ENCODE data around the gene SUPT7L.

The SUPT7L gene

DNA sequence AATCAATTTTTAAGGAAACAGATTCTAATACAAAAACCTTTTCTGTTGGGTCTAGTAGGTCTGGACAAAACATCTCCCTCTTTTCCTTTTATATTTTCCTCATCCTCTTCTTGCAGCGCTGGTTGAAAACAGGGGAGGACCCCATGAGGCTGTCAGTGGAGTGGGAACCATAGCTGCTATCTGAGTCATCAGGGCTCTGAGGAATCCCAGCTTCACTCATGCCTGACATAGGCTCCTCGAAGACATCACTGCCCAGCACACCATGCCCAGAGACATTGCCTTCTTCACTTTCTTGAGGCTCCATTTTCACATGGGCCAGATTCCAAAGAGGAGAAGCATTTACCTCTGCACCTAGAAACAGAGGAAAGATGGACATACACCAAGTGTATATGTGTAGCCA is 10.0 kb downstream of the SUPT7L start:
- DNase-seq (ENCODE audit: low read depth): peak; percentile 17
- TF ChIP-seq CTCF (conservative IDR thresholded peaks at IDR 0.05; ENCODE audit: control insufficient read depth, insufficient read depth, low read depth, low read length): no peak
- H3K4me3 ChIP-seq (ENCODE audit: control insufficient read depth, low read depth, low read length): no peak overlapping the region

DNA sequence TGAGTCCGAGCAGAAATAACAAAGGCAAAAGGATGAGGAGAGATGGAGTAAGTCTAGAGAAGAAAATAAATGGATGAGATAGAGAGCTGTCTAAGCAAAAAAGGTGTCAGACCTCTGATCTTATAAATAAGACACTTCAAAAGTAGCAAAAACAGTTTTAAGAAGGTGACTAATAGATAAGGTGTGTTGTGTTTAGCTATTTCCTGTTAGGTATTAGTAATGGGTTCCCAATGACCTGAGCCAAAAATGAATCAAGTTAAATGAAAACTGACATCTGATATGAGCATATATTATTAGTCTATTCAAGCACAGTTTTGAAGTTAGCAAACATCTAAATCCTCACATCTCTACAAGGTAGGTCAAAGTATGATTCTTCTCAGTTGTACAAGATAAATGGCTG is 10.6 kb downstream of the SUPT7L start:
- no peak overlapping the region for H3K4me3 ChIP-seq (ENCODE audit: control insufficient read depth, low read depth, low read length)
- TF ChIP-seq CTCF (conservative IDR thresholded peaks at IDR 0.05; ENCODE audit: control insufficient read depth, insufficient read depth, low read depth, low read length): no peak
- DNase-seq (ENCODE audit: low read depth): no peak

DNA sequence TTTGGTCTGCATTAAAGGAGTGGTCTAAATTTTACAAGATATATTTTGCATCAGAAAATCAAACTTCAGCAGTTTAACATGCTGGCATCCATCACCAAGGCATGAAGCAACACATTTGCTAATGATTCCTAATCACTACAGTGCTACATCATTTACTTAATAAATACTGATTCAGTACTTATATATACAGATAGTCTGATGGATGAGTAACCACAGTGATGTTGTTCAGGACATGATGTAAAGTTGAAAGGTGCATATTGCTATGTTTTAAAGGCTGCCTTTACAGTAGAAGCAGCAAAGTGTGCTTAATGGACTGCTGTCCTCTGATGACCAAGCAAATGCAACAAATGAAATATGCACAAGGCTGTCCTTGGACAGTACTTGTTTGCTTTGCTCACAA is 11.1 kb downstream of the SUPT7L start:
- H3K4me3 ChIP-seq (ENCODE audit: control insufficient read depth, low read depth, low read length): no peak overlapping the region
- no peak for DNase-seq (ENCODE audit: low read depth)
- no peak for TF ChIP-seq CTCF (conservative IDR thresholded peaks at IDR 0.05; ENCODE audit: control insufficient read depth, insufficient read depth, low read depth, low read length)

DNA sequence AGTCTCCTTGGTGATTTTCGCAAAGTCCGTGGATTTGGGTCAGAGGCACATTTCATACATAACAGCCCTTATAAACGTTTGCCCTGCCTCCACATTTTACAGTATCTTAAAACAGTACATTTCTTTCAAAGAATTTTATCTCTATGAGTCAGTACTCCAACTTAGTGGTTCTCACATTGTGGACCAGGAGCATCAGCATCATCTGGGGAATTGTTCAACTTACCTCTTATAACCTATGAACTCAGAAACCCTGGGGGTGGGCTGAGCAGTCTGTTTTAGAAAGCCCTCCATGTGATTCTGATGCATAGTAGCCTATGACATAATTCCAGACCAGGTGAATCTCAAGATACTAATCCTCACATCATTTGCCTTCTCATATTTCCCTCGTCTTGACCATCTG is 12.4 kb downstream of the SUPT7L start:
- no peak for TF ChIP-seq CTCF (conservative IDR thresholded peaks at IDR 0.05; ENCODE audit: control insufficient read depth, insufficient read depth, low read depth, low read length)
- no peak overlapping the region for H3K4me3 ChIP-seq (ENCODE audit: control insufficient read depth, low read depth, low read length)
- DNase-seq (ENCODE audit: low read depth): peak; percentile 7

GRCh38 chr2:27647737-27648136 is 15.7 kb downstream of the SUPT7L start:
- TF ChIP-seq CTCF (conservative IDR thresholded peaks at IDR 0.05; ENCODE audit: control insufficient read depth, insufficient read depth, low read depth, low read length): no peak
- no peak for DNase-seq (ENCODE audit: low read depth)
- no peak overlapping the region for H3K4me3 ChIP-seq (ENCODE audit: control insufficient read depth, low read depth, low read length)

DNA sequence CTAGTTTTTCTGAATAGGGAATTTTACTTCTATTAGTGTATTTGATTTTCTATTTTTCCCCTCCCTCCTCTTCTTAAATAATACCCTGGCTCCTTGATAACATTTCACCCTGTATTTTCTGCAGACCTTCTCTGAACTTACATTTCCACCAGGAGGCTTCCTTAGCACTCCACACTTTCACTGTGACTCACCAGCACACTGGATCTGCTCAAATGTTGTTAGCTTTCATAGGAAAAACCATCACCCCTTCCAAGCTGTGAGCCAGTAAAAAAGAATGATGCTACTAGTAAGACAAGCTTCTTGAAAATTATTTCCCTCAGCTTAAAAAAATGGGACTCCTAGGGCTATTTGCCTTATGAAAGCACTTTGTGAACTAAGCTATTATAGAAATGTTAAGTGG is 16.1 kb downstream of the SUPT7L start:
- no peak for TF ChIP-seq CTCF (conservative IDR thresholded peaks at IDR 0.05; ENCODE audit: control insufficient read depth, insufficient read depth, low read depth, low read length)
- H3K4me3 ChIP-seq (ENCODE audit: control insufficient read depth, low read depth, low read length): no peak overlapping the region
- peak; percentile 46 for DNase-seq (ENCODE audit: low read depth)

GRCh38 chr2:27645197-27645596 is 18.2 kb downstream of the SUPT7L start:
- no peak for DNase-seq (ENCODE audit: low read depth)
- TF ChIP-seq CTCF (conservative IDR thresholded peaks at IDR 0.05; ENCODE audit: control insufficient read depth, insufficient read depth, low read depth, low read length): no peak
- H3K4me3 ChIP-seq (ENCODE audit: control insufficient read depth, low read depth, low read length): no peak overlapping the region

Measured in fibroblast of mammary gland (primary cell).